Thyroid gland (tissue), 4 donors: ENCODE measurements around the gene UTP18. TPM values are rescaled to one million over a fixed set of nuclear protein-coding genes. Genes with fewer than 3 reads are reported as not detected.

Experiments used
- DNase-seq, 2 donors: peaks; one replicate each; pipeline ENCODE4 v3.0.0-alpha.2; 2019
- H3K27ac ChIP-seq, 3 donors: fragments of 200-600 bp; sonication (generic); 1 replicate in 2 of 3; 2 replicates in 1 of 3; pipeline ENCODE4 v1.5.1; 2016 to 2019; ENCODE audit warnings: mild to moderate bottlenecking in 1 of 3, moderate library complexity in 1 of 3
- H3K27me3 ChIP-seq: fragments of 200-600 bp; sonication (generic); one replicate; pipeline ENCODE4 v1.5.1; 2019
- H3K36me3 ChIP-seq, 2 donors: fragments of 200-600 bp; sonication (generic); one replicate each; pipeline ENCODE4 v1.5.1; 2016 to 2019
- H3K4me1 ChIP-seq, 2 donors: fragments of 200-600 bp; sonication (generic); one replicate each; pipeline ENCODE4 v1.5.1; 2017 to 2019
- H3K4me3 ChIP-seq, 3 donors: fragments of 200-600 bp; sonication (generic); replicated peaks in 1 of 3; 1 replicate in 2 of 3; 2 replicates in 1 of 3; pipeline ENCODE4 v1.5.1; 2016; ENCODE audit warnings: mild to moderate bottlenecking in 1 of 3
- H3K9me3 ChIP-seq: fragments of 200-600 bp; sonication (generic); one replicate; pipeline ENCODE4 v1.5.1; 2017
- POLR2A ChIP-seq, 2 donors: fragments of 450-650 bp; IDR thresholded peaks; one replicate each; pipeline ENCODE4 v1.6.1; 2017; ENCODE audit warnings: antibody characterized with exemption in 2 of 2, mild to moderate bottlenecking in 2 of 2, moderate library complexity in 1 of 2
- WGBS, 2 donors: methylation state at CpG; one replicate each; pipeline ENCODE4 v1.1.5; 2017; 5-methylcytosine and 5-hydroxymethylcytosine counted together
- intact Hi-C: fragments of 100-400 bp; cut with DNase I; formaldehyde crosslinking; loops from one replicate; pipeline ENCODE4 v1.15.1; 2023
- total RNA-seq, 4 donors: library from RNA; depleted of rRNA; stranded (reverse); fragments of >200 nt; gene quantifications; one replicate each; pipeline ENCODE4 v1.2.3, GENCODE V29; 2016
- TF ChIP-seq, protein P1 (sequence below), 6 experiments: fragments of 200-600 bp in 3 of 6; fragments of 450-650 bp in 3 of 6; sonication (generic) in 3 of 6; IDR thresholded peaks; one replicate each; pipeline ENCODE4 v1.5.1; 2016 to 2019; ENCODE audit warnings: antibody characterized with exemption in 6 of 6, mild to moderate bottlenecking in 2 of 6, inconsistent platforms in 1 of 6, moderate library complexity in 1 of 6

The UTP18 gene
- 10 to 100 TPM; 35.6 to 43.5 (median 38.6) TPM for total RNA-seq

DNA sequence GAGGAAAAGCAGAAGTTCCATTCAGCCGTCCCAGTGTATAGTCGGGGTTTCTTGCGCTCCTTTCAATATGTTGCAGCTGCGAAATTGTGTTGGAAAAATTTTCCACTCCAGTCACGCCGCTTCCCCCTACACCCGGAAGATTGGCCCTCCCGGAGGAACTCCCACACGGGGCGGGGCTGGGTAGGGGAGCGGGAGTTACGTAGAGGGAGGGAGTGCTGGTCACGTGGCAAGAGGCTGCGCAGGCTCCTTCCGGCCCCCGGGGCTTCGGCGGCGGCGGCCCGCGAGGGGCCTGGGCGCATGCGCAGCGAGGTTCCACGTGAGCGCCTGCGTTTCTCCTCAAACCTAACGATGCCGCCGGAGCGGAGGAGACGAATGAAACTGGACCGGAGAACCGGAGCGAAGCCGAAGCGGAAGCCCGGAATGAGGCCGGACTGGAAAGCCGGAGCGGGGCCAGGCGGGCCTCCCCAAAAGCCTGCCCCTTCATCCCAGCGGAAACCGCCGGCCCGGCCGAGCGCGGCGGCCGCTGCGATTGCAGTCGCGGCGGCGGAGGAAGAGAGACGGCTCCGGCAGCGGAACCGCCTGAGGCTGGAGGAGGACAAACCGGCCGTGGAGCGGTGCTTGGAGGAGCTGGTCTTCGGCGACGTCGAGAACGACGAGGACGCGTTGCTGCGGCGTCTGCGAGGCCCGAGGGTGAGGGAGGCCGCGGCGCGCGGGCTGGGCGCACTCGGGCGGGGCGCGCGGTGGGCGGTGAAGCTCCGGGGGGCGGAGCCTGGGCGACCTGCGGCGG lies at the start of gene UTP18:
TSS of gene UTP18 (plus strand) at position 310 of the 787 bp plus-strand sequence. CDS start at position 349, 39 bp downstream.
- peaks cover 26 to 28% of the 10 kb centered on the region in 2 donors for H3K4me1 ChIP-seq
- H3K27ac ChIP-seq: peak within 1 kb of the TSS; percentile 96 to 99 (median 99)
- H3K4me3 ChIP-seq: peak within 1 kb of the TSS; percentile 55 to 93 (median 85)
- intact Hi-C loops: loop anchor here (5.0 kb wide), 1 partner anchor 93 kb away; the partner anchor contains the start of gene NME2
- 1% methylated on average over 38 to 43 of the region's 93 CpGs for WGBS, 2 donors
- no peaks in the 10 kb centered on the region for H3K9me3 ChIP-seq
- no peaks in the 10 kb centered on the region for H3K36me3 ChIP-seq
- no peaks in the 10 kb centered on the region for H3K27me3 ChIP-seq
- TF ChIP-seq POLR2A (IDR thresholded peaks at IDR 0.05): peak in 1 of 2 donors; percentile 64
- TF ChIP-seq, protein P1, sequence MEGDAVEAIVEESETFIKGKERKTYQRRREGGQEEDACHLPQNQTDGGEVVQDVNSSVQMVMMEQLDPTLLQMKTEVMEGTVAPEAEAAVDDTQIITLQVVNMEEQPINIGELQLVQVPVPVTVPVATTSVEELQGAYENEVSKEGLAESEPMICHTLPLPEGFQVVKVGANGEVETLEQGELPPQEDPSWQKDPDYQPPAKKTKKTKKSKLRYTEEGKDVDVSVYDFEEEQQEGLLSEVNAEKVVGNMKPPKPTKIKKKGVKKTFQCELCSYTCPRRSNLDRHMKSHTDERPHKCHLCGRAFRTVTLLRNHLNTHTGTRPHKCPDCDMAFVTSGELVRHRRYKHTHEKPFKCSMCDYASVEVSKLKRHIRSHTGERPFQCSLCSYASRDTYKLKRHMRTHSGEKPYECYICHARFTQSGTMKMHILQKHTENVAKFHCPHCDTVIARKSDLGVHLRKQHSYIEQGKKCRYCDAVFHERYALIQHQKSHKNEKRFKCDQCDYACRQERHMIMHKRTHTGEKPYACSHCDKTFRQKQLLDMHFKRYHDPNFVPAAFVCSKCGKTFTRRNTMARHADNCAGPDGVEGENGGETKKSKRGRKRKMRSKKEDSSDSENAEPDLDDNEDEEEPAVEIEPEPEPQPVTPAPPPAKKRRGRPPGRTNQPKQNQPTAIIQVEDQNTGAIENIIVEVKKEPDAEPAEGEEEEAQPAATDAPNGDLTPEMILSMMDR (IDR thresholded peaks at IDR 0.05): peak in 1 of 6 experiments; percentile 18
- DNase-seq: peak; percentile 96 to 97

DNA sequence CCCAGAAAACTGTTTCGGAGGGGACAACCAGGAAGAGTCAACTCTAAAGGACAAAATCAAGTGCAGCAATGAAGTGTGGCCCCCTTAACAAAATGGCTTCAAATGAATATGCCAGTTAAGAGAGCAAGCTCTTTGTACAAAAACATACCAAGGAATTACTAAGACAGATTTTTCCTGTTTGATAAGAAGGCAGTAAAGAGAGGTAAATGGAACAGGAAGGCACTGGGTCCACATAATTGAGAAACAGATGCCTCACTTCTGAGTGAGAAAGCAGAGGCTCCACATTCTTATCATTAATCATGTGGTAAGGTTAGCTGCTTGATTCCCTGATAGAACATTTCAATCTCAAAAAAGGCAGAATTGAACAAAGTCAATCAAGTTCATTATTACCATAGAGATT lies 45.4 kb upstream of the UTP18 start:
- intact Hi-C loops: no loop called here
- H3K27me3 ChIP-seq: no peaks in the 10 kb centered on the region
- 96 to 100% methylated on average over 1 of the region's 1 CpG for WGBS, 2 donors

DNA sequence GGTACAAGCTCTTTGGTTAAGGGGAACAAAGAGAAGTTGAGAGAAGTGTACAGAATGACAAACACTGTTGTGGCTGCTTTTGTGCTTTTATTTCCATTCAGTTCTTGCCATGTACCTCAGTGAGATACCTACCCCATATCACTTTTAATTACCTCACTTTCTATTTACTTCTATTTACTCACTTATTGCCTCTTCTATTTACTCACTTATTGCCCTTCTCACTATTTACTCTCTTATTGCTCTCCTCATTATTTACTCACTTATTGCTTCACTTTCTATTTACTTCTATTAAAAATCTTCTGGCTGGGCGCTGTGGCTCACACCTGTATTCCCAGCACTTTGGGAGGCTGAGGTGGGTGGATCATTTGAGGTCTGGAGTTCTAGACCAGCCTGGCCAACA lies 42.4 kb upstream of the UTP18 start:
- no peak for TF ChIP-seq POLR2A (IDR thresholded peaks at IDR 0.05)
- TF ChIP-seq, protein P1 (IDR thresholded peaks at IDR 0.05): no peak
- no peak for DNase-seq
- H3K4me1 ChIP-seq: no peaks in the 10 kb centered on the region
- intact Hi-C loops: no loop called here
- H3K36me3 ChIP-seq: peaks cover 21 to 29% of the 10 kb centered on the region in 2 donors
- 100% methylated on average over 1 of the region's 1 CpG for WGBS, 2 donors
- H3K4me3 ChIP-seq: no peak overlapping the region
- H3K27ac ChIP-seq: no peak overlapping the region
- H3K9me3 ChIP-seq: no peaks in the 10 kb centered on the region
- H3K27me3 ChIP-seq: no peaks in the 10 kb centered on the region

More for the DNA sequence above, 45.4 kb upstream of the UTP18 start:
- Histone ChIP-seq H3K4me3 (no peak overlapping the region), H3K27ac (no peak overlapping the region), H3K4me1 (no peaks in the 10 kb centered on the region), H3K36me3 (peaks cover 13 to 30% of the 10 kb centered on the region in 2 donors), H3K9me3 (no peaks in the 10 kb centered on the region)
- no peak for DNase-seq
- TF ChIP-seq, protein P1 (IDR thresholded peaks at IDR 0.05): no peak

DNA sequence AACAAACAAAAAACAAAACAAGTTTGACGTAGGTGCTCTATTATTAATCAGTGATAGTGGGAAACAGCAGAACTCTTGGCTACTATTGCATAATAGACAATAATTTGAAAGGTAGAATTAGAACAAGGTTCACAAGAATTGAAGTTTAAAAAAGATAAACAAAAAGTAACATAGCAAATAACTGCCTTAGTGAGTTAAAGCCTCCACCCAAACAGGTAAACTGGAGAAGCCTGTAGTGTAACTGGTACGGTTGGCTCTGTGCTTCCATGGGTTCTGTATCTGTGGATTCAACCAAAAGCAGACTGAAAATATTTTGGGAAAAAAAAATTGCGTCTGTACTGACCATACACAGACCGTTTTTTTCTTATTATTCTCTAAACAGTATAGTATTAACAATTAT lies 39.0 kb upstream of the UTP18 start:
- Histone ChIP-seq H3K27me3 (no peaks in the 10 kb centered on the region), H3K4me1 (peaks cover 0 to 7% of the 10 kb centered on the region in 2 donors), H3K27ac (no peak overlapping the region), H3K36me3 (peaks cover 21 to 30% of the 10 kb centered on the region in 2 donors), H3K9me3 (no peaks in the 10 kb centered on the region), H3K4me3 (no peak overlapping the region)
- 95 to 97% methylated on average over 4 of the region's 4 CpGs for WGBS, 2 donors
- intact Hi-C loops: no loop called here
- DNase-seq: no peak
- TF ChIP-seq, protein P1 (IDR thresholded peaks at IDR 0.05): no peak
- TF ChIP-seq POLR2A (IDR thresholded peaks at IDR 0.05): no peak
